OCI-LY3 (cell line): ENCODE results near the gene IRF9.
"Not testable (repeated sequence)": the region's sequence is repeated elsewhere in the genome, so short reads cannot be mapped to it uniquely, and the experiment has no call there.

ENCODE experiments used
- H2AFZ ChIP-seq: fragments of 200-600, 300-600 bp; shearing (Covaris generic); 2 replicates; pipeline ENCODE4 v1.6.0; 2014; ENCODE audit warnings: antibody characterized with exemption, low read depth, low read length
- H3K27ac ChIP-seq: fragments of 200-600, 300-600 bp; sonication (generic); 2 replicates; pipeline ENCODE4 v1.5.1; 2014; ENCODE audit warnings: mild to moderate bottlenecking, low read length, moderate library complexity, mixed read lengths
- H3K27me3 ChIP-seq: fragments of 200-600, 300-600 bp; sonication (generic); 2 replicates; pipeline ENCODE4 v1.6.1; 2014; ENCODE audit warnings: low read depth, low read length, mixed read lengths
- H3K36me3 ChIP-seq: fragments of 200-600, 300-600 bp; sonication (generic); replicated peaks from 2 replicates; pipeline ENCODE3; 2014; ENCODE audit warnings: low read depth, low read length, mixed read lengths
- H3K4me1 ChIP-seq: fragments of 300-600, 200-600 bp; sonication (generic); 2 replicates; pipeline ENCODE4 v1.6.1; 2014; ENCODE audit warnings: low read length, mixed read lengths
- H3K4me2 ChIP-seq: fragments of 200-600, 300-600 bp; sonication (generic); 2 replicates; pipeline ENCODE4 v1.6.1; 2014; ENCODE audit warnings: low read length, mixed read lengths
- H3K4me3 ChIP-seq: fragments of 300-600, 200-600 bp; sonication (generic); 2 replicates; pipeline ENCODE4 v1.5.1; 2014; ENCODE audit warnings: antibody characterized with exemption, mild to moderate bottlenecking, low read length, moderate library complexity
- H3K79me2 ChIP-seq: fragments of 300-600, 200-600 bp; shearing (Covaris generic); 2 replicates; pipeline ENCODE4 v1.6.1; 2014; ENCODE audit warnings: mild to moderate bottlenecking, low read length, mixed read lengths
- H3K9ac ChIP-seq: fragments of 300-600, 200-600 bp; shearing (Covaris generic); 2 replicates; pipeline ENCODE4 v1.6.0; 2014; ENCODE audit warnings: mild to moderate bottlenecking, low read length, moderate library complexity
- H3K9me3 ChIP-seq: fragments of 200-600, 300-600 bp; shearing (Covaris generic); 2 replicates; pipeline ENCODE4 v1.6.1; 2014; ENCODE audit warnings: low read length, mixed read lengths; ENCODE audit not compliant: insufficient read depth
- H4K20me1 ChIP-seq: fragments of 200-600, 300-600 bp; sonication (generic); 2 replicates; pipeline ENCODE4 v1.6.1; 2016; ENCODE audit warnings: low read length, mixed read lengths; ENCODE audit not compliant: insufficient read depth
- EZH2phosphoT487 ChIP-seq: fragments of 200-600 bp; shearing (Covaris generic); IDR thresholded peaks from 2 replicates; pipeline ENCODE4 v1.6.1; 2018; ENCODE audit warnings: antibody characterized with exemption, mixed run types, low read depth
- TF ChIP-seq, protein P1 (sequence below): fragments of 200-600, 300-600 bp; sonication (generic); IDR thresholded peaks from 2 replicates; pipeline ENCODE4 v1.5.1; 2014; ENCODE audit warnings: antibody characterized with exemption, low read length, low read depth

IRF9 gene

DNA sequence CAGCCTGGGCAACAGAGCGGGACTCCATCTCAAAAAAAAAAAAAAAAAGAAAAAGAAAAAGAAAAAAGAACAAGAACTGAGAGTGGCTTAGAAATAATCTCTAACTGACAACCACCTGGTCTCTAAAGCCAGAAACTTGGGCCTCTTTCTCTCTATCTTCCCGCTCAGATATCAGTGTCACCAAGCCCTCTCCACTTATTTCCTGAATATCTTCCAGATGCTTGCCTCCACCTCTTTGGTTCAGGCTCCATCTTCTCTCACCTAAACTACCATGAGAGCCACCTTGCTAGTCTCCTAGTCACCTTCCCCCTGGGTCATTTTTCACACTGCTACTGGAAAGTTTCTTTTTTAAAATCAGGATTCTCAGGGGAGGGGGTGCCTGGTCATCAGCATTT is 36.0 kb downstream of the IRF9 start:
- Histone ChIP-seq H3K9me3 (no peaks in the 10 kb centered on the region), H3K4me3 (peak overlapping the region; percentile 96), H3K4me2 (peak overlapping the region; percentile 91), H2AFZ (no peak overlapping the region), H4K20me1 (no peaks in the 10 kb centered on the region), H3K79me2 (peaks cover 48% of the 10 kb centered on the region), H3K4me1 (peaks cover 15% of the 10 kb centered on the region), H3K9ac (peak overlapping the region; percentile 93), H3K36me3 (peaks cover 26% of the 10 kb centered on the region), H3K27me3 (no peaks in the 10 kb centered on the region), H3K27ac (peak overlapping the region; percentile 87; the same call in 1 of the 2 replicates)
- TF ChIP-seq, protein P1, sequence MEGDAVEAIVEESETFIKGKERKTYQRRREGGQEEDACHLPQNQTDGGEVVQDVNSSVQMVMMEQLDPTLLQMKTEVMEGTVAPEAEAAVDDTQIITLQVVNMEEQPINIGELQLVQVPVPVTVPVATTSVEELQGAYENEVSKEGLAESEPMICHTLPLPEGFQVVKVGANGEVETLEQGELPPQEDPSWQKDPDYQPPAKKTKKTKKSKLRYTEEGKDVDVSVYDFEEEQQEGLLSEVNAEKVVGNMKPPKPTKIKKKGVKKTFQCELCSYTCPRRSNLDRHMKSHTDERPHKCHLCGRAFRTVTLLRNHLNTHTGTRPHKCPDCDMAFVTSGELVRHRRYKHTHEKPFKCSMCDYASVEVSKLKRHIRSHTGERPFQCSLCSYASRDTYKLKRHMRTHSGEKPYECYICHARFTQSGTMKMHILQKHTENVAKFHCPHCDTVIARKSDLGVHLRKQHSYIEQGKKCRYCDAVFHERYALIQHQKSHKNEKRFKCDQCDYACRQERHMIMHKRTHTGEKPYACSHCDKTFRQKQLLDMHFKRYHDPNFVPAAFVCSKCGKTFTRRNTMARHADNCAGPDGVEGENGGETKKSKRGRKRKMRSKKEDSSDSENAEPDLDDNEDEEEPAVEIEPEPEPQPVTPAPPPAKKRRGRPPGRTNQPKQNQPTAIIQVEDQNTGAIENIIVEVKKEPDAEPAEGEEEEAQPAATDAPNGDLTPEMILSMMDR: no peak
- TF ChIP-seq EZH2phosphoT487: no peak

DNA sequence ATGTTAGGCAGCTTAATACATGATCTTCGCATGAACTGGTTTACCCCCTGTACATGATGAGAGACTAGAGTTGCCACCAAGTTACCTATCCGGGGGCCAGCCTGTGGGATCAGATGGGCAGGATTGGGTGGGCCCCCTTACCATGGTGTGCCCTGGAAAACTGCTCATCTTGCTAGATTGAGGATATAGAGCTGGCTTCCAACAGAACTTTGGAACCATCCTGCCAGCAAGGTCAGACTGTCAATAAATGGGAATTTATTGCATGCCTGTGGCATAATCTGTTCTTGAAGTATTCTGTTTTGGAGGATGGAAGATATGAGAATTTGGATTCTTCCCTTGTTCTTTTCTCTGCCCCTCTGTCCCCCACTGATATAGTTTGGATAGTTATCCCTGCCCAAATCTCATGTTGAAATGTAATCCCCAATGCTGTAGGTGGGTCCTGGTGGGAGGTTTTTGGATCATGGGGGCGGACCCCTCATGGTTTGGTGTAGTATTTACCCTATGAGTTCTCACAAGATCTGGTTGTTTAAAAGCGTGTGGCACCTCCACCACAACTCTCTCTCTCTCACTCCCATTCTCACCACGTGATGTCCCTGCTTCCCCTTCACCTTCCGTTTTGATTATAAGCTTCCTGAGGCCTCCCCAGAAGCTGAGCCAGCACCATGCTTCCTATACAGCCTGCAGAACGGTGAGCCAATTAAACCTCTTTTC is 37.9 kb downstream of the IRF9 start:
- Histone ChIP-seq H4K20me1 (no peaks in the 10 kb centered on the region), H3K27ac (no peak overlapping the region), H3K9me3 (no peaks in the 10 kb centered on the region), H3K4me2 (no peak overlapping the region), H2AFZ (no peak overlapping the region), H3K4me1 (peaks cover 15% of the 10 kb centered on the region), H3K27me3 (no peaks in the 10 kb centered on the region), H3K79me2 (peaks cover 35% of the 10 kb centered on the region), H3K9ac (no peak overlapping the region), H3K36me3 (peaks cover 17% of the 10 kb centered on the region), H3K4me3 (no peak overlapping the region)
- TF ChIP-seq EZH2phosphoT487: no peak
- TF ChIP-seq, protein P1: no peak

DNA sequence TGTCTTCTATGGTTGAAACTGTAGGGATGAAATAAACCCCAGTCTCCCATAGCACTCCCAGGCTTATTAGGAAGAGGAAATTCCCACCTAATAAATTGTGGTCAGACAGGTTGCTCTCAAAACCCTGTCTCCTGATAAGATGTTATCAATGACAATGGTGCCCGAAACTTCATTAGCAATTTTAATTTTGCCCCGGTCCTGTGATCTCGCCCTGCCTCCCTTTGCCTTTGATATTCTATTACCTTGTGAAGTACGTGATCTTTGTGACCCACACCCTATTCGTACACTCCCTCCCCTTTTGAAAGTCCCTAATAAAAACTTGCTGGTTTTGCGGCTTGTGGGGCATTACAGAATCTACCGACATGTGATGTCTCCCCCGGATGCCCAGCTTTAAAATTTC is 41.5 kb downstream of the IRF9 start:
- H3K27ac ChIP-seq, H3K9me3 ChIP-seq, H3K4me2 ChIP-seq, H3K4me1 ChIP-seq, H2AFZ ChIP-seq, H3K27me3 ChIP-seq, H4K20me1 ChIP-seq, H3K79me2 ChIP-seq, H3K4me3 ChIP-seq, H3K9ac ChIP-seq: not testable (repeated sequence)
- peaks cover 39% of the 10 kb centered on the region for H3K36me3 ChIP-seq

DNA sequence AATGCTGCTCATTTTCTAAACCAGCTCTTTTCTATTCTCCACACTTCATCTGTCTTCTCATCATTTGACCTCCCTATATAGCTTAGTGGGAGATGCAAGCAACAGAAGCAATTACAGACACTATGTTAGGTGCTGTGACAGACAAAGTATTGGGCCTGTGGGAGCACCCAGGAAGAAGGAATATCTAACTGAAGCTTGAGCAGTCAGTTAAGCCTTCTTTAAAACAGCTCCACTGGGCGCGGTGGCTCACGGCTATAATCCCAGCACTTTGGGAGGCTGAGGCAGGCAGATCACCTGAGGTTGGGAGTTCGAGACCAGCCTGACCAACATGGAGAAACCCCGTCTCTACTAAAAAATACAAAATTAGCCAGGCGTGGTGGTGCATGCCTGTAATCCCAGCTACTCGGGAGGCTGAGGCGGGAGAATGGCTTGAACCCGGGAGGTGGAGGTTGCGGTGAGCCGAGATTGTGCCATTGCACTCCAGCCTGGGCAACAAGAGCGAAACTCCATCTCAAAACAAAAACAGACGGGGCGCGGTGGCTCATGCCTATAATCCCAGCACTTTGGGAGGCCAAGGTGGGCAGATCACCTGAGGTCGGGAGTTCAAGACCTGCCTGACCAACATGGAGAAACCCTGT is 42.3 kb downstream of the IRF9 start:
- H4K20me1 ChIP-seq, H3K4me3 ChIP-seq, H2AFZ ChIP-seq, H3K27me3 ChIP-seq, H3K4me2 ChIP-seq, H3K9me3 ChIP-seq, H3K4me1 ChIP-seq, H3K79me2 ChIP-seq, H3K9ac ChIP-seq, H3K27ac ChIP-seq: not testable (repeated sequence)
- H3K36me3 ChIP-seq: peaks cover 47% of the 10 kb centered on the region
